Measurements from ENCODE around the gene PKD1.

GRCh38 chr16:2077696-2078095, 58.0 kb downstream of the PKD1 start:
- TF ChIP-seq TAF1 (IDR thresholded peaks at IDR 0.05; ENCODE audit: borderline replicate concordance, insufficient read depth, low read length), result no peak
- no peak for TF ChIP-seq SIN3A (IDR thresholded peaks at IDR 0.05; ENCODE audit: borderline replicate concordance, insufficient read depth, low read length)
- TF ChIP-seq REST (IDR thresholded peaks at IDR 0.05; ENCODE audit: insufficient read depth in 1 of 2, low read depth in 2 of 2, low read length in 2 of 2), result no peak
- TF ChIP-seq POLR2AphosphoS5 (IDR thresholded peaks at IDR 0.05; ENCODE audit: low read depth, low read length), result no peak

Data from PFSK-1 (cell line).